HL-60 (cell line): ENCODE results near the gene PCTP.

Experiments
- POLR2AphosphoS5 ChIP-seq: IDR thresholded peaks from 2 replicates; pipeline ENCODE4 v1.6.1; 2012; ENCODE audit warnings: low read depth
- TF ChIP-seq, protein P1 (sequence below): IDR thresholded peaks from one replicate; pipeline ENCODE4 v1.5.1; 2011; ENCODE audit warnings: low read length, control low read depth, inconsistent platforms; ENCODE audit not compliant: insufficient read depth

GRCh38 chr17:55748841-55749240 is 2.0 kb upstream of the PCTP start:
- TF ChIP-seq, protein P1, sequence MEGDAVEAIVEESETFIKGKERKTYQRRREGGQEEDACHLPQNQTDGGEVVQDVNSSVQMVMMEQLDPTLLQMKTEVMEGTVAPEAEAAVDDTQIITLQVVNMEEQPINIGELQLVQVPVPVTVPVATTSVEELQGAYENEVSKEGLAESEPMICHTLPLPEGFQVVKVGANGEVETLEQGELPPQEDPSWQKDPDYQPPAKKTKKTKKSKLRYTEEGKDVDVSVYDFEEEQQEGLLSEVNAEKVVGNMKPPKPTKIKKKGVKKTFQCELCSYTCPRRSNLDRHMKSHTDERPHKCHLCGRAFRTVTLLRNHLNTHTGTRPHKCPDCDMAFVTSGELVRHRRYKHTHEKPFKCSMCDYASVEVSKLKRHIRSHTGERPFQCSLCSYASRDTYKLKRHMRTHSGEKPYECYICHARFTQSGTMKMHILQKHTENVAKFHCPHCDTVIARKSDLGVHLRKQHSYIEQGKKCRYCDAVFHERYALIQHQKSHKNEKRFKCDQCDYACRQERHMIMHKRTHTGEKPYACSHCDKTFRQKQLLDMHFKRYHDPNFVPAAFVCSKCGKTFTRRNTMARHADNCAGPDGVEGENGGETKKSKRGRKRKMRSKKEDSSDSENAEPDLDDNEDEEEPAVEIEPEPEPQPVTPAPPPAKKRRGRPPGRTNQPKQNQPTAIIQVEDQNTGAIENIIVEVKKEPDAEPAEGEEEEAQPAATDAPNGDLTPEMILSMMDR, result no peak
- TF ChIP-seq POLR2AphosphoS5, result no peak
